Stimulated activated CD8-positive, alpha-beta memory T cell treated with anti-CD3 and anti-CD28 coated beads, Interleukin-4, amount 100 ng/mL, for 1 hour (primary cell): Measurements from ENCODE around the gene TSPAN18.

Source experiments
- DNase-seq, 2 donors: peaks; one replicate each; pipeline ENCODE4 v3.0.0-alpha.2; 2020; ENCODE audit warnings: low read depth in 2 of 2, low spot score in 1 of 2

The TSPAN18 gene

GRCh38 chr11:44759743-44760476 lies 33.1 kb downstream of the TSPAN18 start:
- no peak for DNase-seq

- no peak for DNase-seq
Measured at GRCh38 chr11:44760477-44760872, 33.7 kb downstream of the TSPAN18 start.

GRCh38 chr11:44760917-44761550 lies 34.3 kb downstream of the TSPAN18 start:
- no peak for DNase-seq

- DNase-seq, result no peak
Measured at GRCh38 chr11:44761551-44761961, 34.8 kb downstream of the TSPAN18 start.

GRCh38 chr11:44763121-44763820 lies 36.5 kb downstream of the TSPAN18 start:
- DNase-seq, result no peak

GRCh38 chr11:44764583-44764982 lies 37.8 kb downstream of the TSPAN18 start:
- no peak for DNase-seq

- DNase-seq, result no peak
Measured at GRCh38 chr11:44765026-44765595, 38.3 kb downstream of the TSPAN18 start.

- no peak for DNase-seq
Measured at GRCh38 chr11:44765676-44766075, 38.9 kb downstream of the TSPAN18 start.

- no peak for DNase-seq
Measured at GRCh38 chr11:44766112-44766971, 39.6 kb downstream of the TSPAN18 start.

GRCh38 chr11:44766972-44767278 lies 40.2 kb downstream of the TSPAN18 start:
- DNase-seq, result no peak

GRCh38 chr11:44767421-44767820 lies 40.7 kb downstream of the TSPAN18 start:
- DNase-seq, result no peak

GRCh38 chr11:44770401-44770800 lies 43.6 kb downstream of the TSPAN18 start:
- DNase-seq, result no peak

GRCh38 chr11:44771252-44771734 lies 44.5 kb downstream of the TSPAN18 start:
- no peak for DNase-seq

- DNase-seq, result no peak
Measured at GRCh38 chr11:44771841-44772240, 45.1 kb downstream of the TSPAN18 start.

GRCh38 chr11:44773351-44773965 lies 46.7 kb downstream of the TSPAN18 start:
- DNase-seq, result no peak

- no peak for DNase-seq
Measured at GRCh38 chr11:44774108-44774507, 47.3 kb downstream of the TSPAN18 start.

- DNase-seq, result no peak
Measured at GRCh38 chr11:44774731-44775130, 48.0 kb downstream of the TSPAN18 start.

- peak; percentile 16 to 31 for DNase-seq
Measured at GRCh38 chr11:44775366-44775984, 48.7 kb downstream of the TSPAN18 start.

GRCh38 chr11:44775985-44776446 lies 49.3 kb downstream of the TSPAN18 start:
- no peak for DNase-seq
